HEK293T (cell line): ENCODE measurements around the gene CD59.

Source experiments
- BHLHE40 ChIP-seq: fragments of 450-650 bp; IDR thresholded peaks from 2 replicates; pipeline ENCODE4 v1.6.1; 2016; ENCODE audit warnings: mild to moderate bottlenecking, moderate library complexity, borderline replicate concordance
- SP1 ChIP-seq: fragments of 450-650 bp; IDR thresholded peaks from 2 replicates; pipeline ENCODE4 v1.6.1; 2017

GRCh38 chr11:33684003-33684706 lies 52.1 kb downstream of the CD59 start:
- TF ChIP-seq BHLHE40 = no peak
- TF ChIP-seq SP1 = no peak
